Colonic mucosa (tissue), 4 donors: ENCODE data around the gene SYTL3. TPM values are rescaled to one million over a fixed set of nuclear protein-coding genes. Genes with fewer than 3 reads are reported as not detected.
"Not testable (repeated sequence)": the region's sequence is repeated elsewhere in the genome, so short reads cannot be mapped to it uniquely, and the experiment has no call there.

ENCODE experiments used
- DNase-seq: peaks from one replicate; pipeline ENCODE4 v3.0.0-alpha.2; 2020
- H3K27ac ChIP-seq: fragments of 200-600 bp; one replicate; pipeline ENCODE4 v1.8.0; 2021
- H3K27me3 ChIP-seq: fragments of 200-600 bp; one replicate; pipeline ENCODE4 v1.8.0; 2021
- H3K36me3 ChIP-seq: fragments of 200-600 bp; one replicate; pipeline ENCODE4 v1.8.0; 2021
- H3K4me1 ChIP-seq: fragments of 200-600 bp; one replicate; pipeline ENCODE4 v1.8.0; 2021; ENCODE audit warnings: mild to moderate bottlenecking
- H3K4me3 ChIP-seq: fragments of 200-600 bp; one replicate; pipeline ENCODE4 v1.8.0; 2021
- H3K9ac ChIP-seq, 2 donors: one replicate each; pipeline ENCODE4 v1.7.0; 2013; ENCODE audit warnings: control low read depth in 2 of 2, low read depth in 2 of 2, low read length in 2 of 2
- H3K9me3 ChIP-seq: fragments of 200-600 bp; one replicate; pipeline ENCODE4 v1.8.0; 2021
- intact Hi-C: fragments of 100-400 bp; cut with DNase I; formaldehyde crosslinking; loops from one replicate; pipeline ENCODE4 v1.14.1; 2022
- total RNA-seq, 2 donors: library from RNA; stranded (reverse); fragmentation: NEBNext Ultra II Directional in 1 of 2; extraction: Animal tissue kit (Norgen Biotek cat#: 25700) in 1 of 2; gene quantifications; one replicate each; pipeline ENCODE4 v1.2.1, GENCODE V29; 2021
- TF ChIP-seq, protein P1 (sequence below): fragments of 200-600 bp; IDR thresholded peaks from one replicate; pipeline ENCODE4 v1.8.0; 2022; ENCODE audit warnings: antibody characterized with exemption, mild to moderate bottlenecking
- donor health status: healthy.
- donor health status: DM: no; HTN: no; CAD: no.
- donor health status: DM: no; HTN: no; CAD: no.

The SYTL3 gene
- total RNA-seq, 2 donors from 2014 or later, result 1.1 to 3.1 TPM

DNA sequence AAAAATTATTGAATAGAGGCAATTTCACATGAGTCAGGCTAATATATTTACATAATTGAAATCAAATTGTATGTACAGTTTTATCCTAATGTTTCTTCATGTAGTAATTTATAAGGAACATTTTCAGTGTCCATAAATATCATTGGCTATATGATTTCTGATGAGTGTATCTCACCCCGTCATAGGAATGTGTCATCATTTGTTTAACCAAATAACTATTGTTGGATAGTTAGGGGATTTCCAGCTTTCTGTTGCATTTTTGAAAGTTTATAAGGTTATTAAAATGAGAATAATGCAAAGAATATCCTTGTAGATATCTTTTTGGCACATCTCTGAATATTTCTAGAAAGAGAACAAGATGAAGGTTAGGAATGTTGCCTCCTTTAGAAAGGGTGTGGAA, 39.0 kb downstream of the SYTL3 start:
- H3K9me3 ChIP-seq, result no peaks in the 10 kb centered on the region
- no peak for DNase-seq
- no peaks in the 10 kb centered on the region for H3K36me3 ChIP-seq
- no peaks in the 10 kb centered on the region for H3K27me3 ChIP-seq
- H3K9ac ChIP-seq, result no peak overlapping the region
- no peaks in the 10 kb centered on the region for H3K4me1 ChIP-seq
- no peak overlapping the region for H3K4me3 ChIP-seq
- no peak overlapping the region for H3K27ac ChIP-seq
- intact Hi-C loops, result no loop called here
- TF ChIP-seq, protein P1, sequence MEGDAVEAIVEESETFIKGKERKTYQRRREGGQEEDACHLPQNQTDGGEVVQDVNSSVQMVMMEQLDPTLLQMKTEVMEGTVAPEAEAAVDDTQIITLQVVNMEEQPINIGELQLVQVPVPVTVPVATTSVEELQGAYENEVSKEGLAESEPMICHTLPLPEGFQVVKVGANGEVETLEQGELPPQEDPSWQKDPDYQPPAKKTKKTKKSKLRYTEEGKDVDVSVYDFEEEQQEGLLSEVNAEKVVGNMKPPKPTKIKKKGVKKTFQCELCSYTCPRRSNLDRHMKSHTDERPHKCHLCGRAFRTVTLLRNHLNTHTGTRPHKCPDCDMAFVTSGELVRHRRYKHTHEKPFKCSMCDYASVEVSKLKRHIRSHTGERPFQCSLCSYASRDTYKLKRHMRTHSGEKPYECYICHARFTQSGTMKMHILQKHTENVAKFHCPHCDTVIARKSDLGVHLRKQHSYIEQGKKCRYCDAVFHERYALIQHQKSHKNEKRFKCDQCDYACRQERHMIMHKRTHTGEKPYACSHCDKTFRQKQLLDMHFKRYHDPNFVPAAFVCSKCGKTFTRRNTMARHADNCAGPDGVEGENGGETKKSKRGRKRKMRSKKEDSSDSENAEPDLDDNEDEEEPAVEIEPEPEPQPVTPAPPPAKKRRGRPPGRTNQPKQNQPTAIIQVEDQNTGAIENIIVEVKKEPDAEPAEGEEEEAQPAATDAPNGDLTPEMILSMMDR, result no peak

DNA sequence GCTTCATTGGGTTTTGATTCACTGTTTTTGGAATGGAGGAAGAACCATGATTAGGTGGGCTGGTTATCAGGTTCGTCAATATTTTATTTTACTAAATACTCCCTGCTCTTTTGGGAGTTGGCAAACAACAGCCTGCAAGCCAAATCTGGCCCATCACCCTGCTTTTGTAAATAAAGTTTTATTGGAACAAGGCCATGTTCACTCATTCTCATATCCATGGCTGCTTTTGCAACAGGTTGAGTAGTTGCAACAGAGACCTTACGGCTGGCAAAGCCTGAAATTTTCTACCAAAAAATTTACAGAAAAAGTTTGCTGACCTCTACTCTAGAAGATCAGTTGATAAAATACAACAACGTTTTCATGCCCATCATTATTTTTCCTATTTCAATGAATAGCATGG, 45.1 kb downstream of the SYTL3 start:
- no peaks in the 10 kb centered on the region for H3K36me3 ChIP-seq
- no peak overlapping the region for H3K27ac ChIP-seq
- H3K27me3 ChIP-seq, result no peaks in the 10 kb centered on the region
- H3K4me1 ChIP-seq, result no peaks in the 10 kb centered on the region
- no peak overlapping the region for H3K4me3 ChIP-seq
- H3K9me3 ChIP-seq, result no peaks in the 10 kb centered on the region
- intact Hi-C loops, result loop anchor here (5.0 kb wide), 2 partner anchors 33 to 473 kb away; no protein-coding TSS in a partner anchor
- no peak overlapping the region for H3K9ac ChIP-seq
- no peak for DNase-seq
- TF ChIP-seq, protein P1, result no peak

DNA sequence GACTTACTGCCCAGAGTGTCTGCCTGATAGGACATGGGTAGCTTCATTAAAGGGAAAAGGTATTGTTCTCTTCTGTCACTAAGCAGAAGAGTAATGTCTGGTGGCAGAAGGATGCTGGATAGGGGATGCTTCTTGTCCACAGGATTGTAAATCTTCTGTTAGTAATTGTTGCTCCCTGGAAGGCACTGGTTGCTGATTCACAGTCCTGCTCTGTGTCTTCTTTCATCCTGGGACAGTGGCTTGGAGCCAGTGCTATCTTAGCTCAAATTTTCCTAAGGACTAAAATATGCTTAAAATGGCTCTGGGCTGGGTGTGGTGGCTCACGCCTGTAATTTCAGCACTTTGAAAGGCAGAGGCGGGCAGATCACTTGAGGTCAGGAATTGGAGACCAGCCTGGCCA, 48.0 kb downstream of the SYTL3 start:
- no peak overlapping the region for H3K9ac ChIP-seq
- no peaks in the 10 kb centered on the region for H3K4me1 ChIP-seq
- DNase-seq, result no peak
- no peak overlapping the region for H3K4me3 ChIP-seq
- no peak overlapping the region for H3K27ac ChIP-seq
- no peaks in the 10 kb centered on the region for H3K36me3 ChIP-seq
- no peaks in the 10 kb centered on the region for H3K27me3 ChIP-seq
- H3K9me3 ChIP-seq, result no peaks in the 10 kb centered on the region
- TF ChIP-seq, protein P1, result no peak
- intact Hi-C loops, result loop anchor here (5.0 kb wide), 1 partner anchor 36 kb away; no protein-coding TSS in a partner anchor

DNA sequence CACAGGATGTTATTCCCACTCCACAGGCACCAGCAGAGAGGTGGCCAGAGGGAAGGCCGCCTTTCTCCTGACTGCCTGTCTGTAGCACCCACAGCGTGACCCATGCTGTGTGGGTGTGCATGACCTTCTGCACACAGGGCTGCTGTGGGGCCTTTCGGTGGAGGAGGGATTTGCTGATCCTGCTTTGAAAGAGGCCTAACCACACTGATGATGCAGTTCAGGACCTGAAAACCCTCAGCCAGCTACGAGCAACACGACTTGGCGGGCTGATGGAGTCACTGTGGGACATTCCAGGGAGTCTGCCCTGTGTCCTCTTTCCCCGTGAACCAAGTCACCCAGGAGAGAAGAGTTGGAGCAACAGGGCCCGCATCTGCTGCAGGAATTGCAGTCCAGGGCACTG, 49.1 kb downstream of the SYTL3 start:
- Histone ChIP-seq H3K9me3 (no peaks in the 10 kb centered on the region), H3K4me1 (no peaks in the 10 kb centered on the region), H3K27ac (no peak overlapping the region), H3K36me3 (no peaks in the 10 kb centered on the region), H3K27me3 (no peaks in the 10 kb centered on the region), H3K4me3 (no peak overlapping the region), H3K9ac (no peak overlapping the region)
- DNase-seq, result no peak
- TF ChIP-seq, protein P1, result no peak
- intact Hi-C loops, result loop anchor here (5.0 kb wide), 1 partner anchor 37 kb away; no protein-coding TSS in a partner anchor

DNA sequence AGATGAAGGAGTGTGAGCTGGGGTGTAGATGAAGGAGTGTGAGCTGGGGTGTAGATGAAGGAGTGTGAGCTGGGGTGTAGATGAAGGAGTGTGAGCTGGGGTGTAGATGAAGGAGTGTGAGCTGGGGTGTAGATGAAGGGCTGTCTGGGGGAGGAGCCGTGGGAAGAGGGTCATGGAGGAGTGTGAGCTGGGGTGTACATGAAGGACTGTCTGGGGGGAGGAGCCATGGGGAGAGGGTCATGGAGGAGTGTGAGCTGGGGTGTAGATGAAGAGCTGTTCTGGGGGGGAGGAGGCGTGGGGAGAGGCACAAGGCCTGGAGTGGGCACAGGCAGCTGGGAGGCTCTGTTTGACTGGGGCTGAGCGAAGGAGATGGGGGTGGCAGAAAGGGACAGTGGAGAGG, 51.4 kb downstream of the SYTL3 start:
- not testable (repeated sequence) for H3K4me1 ChIP-seq, H3K9me3 ChIP-seq, H3K9ac ChIP-seq, H3K27ac ChIP-seq, H3K27me3 ChIP-seq, H3K4me3 ChIP-seq, DNase-seq, H3K36me3 ChIP-seq
- intact Hi-C loops, result loop anchor here (5.0 to 10.0 kb wide), 2 partner anchors 114 to 271 kb away; partner anchors contain the start of gene EZR

DNA sequence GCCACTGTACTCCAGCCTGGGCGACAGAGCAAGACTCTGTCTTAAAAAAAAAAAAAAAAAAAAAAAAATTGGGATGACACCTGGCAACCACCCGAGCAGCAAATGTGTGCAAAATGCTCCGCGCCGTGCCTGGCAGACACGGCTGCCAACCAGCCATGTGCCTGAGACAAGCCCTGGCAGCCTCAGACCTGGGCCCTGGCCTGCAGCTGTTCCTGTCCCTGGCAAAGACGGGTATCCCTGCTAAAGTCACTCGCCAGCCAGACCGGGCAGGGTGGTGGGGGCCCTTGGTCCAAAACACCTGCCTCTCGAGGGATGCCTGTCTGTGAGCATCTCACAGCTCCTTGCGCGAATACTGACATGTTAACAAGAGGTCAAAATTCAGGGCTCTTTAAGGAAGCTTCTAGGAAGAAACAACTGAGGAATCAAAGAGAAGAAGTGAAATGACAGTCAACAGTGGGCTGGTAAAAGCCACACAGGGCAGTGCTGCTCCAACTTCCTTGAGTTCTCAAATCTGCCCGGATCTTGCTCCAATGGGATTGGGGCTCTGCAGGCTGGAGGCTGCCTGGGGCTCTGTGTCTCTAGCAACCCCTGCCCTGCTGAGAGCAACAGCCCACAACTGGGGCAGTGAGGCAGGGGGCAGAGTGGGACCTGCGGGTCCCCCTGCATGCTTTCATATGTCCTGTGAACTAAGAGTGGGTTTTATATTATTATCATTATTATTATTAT, 53.4 kb downstream of the SYTL3 start:
- TF ChIP-seq, protein P1, result no peak
- Histone ChIP-seq H3K27me3 (no peaks in the 10 kb centered on the region), H3K9ac (no peak overlapping the region), H3K4me1 (peaks cover 8% of the 10 kb centered on the region), H3K9me3 (no peaks in the 10 kb centered on the region), H3K27ac (peak overlapping the region; percentile 47), H3K36me3 (no peaks in the 10 kb centered on the region), H3K4me3 (no peak overlapping the region)
- no peak for DNase-seq
- intact Hi-C loops, result loop anchor here (5.0 to 10.0 kb wide), 2 partner anchors 112 to 269 kb away; partner anchors contain the start of gene EZR
